ENCODE results near the gene RGL4.

RGL4 gene

DNA sequence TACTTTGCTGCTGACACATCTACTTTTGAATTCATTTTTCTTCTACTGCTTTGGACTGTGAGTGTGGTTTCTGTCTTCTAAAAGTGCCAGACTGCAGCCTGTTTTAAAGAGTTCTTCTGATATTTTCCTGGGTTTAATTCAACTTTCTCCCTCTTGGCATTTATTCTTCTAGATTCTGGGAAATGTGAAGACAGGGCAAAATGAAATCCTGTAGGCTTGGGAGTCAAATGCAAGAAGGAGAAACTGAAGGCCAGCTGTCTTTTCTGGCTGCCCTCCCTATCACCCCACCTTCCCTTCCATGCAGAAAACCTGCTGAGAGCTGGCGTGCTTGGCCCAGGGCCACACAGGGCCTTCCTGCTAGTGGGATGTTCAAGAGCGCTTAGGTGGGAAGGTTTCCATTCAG, 52.5 kb downstream of the RGL4 start:
- DNase-seq (ENCODE audit: low read depth in 2 of 2): no peak

DNA sequence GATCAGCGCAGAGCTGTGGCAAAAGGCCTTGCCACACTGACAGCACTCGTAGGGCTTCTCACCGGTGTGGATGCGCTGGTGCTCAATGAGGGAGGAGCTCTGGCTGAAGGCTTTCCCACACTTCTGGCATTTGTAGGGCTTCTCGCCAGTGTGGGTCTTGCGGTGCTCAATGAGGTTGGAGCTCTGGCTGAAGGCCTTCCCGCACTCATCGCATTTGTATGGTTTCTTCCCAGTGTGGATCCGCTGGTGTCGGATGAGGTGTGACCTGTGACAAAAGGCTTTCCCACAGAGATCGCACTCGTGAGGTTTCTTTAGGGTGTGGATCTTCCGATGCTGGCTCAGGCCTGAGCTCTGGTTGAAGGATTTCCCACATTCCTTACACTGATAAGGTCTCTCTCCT, 53.2 kb downstream of the RGL4 start:
- DNase-seq (ENCODE audit: low read depth in 2 of 2): no peak

DNA sequence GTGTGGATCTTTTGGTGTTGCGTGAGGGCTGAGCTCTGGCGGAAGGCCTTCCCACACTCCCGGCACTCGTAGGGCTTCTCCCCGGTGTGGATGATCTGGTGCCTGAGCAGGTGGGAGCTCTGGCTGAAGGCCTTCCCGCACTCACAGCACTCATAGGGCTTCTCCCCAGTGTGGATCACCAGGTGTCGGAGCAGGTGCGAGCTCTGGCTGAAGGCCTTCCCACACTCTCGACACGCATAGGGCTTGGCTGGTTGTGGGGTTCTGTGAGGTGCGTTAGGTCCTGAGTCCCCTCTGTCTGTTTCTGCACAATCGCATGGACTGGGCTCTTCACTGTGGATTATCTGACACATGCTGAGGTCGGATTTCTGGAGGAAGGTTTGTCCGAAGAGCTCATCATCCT, 53.7 kb downstream of the RGL4 start:
- no peak for DNase-seq (ENCODE audit: low read depth in 2 of 2)

DNA sequence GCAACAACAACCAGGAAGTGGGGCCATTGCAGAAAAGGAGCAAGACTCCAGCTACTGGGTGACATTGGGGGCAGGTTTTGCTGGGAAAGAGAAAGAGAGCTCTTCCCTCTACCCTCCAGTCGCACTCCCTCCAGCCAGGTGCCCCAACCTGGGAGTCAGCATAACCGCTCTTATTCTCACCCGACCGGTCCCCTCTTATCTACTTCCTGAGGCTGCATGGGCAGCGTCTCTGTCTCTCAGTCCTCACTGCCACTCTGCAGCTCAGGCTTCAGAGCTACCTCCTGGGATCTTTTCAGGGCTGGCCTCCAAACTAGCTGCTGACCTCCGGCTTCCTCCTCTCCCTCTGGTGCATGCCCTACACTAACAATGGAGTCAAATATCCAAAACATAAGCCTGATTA, 55.0 kb downstream of the RGL4 start:
- no peak for DNase-seq (ENCODE audit: low read depth in 2 of 2)
